H1 (cell line): ENCODE measurements around the gene RBFOX1. TPM values are rescaled to one million over a fixed set of nuclear protein-coding genes. Genes with fewer than 3 reads are reported as not detected.

ENCODE experiments used
- CEBPB ChIP-seq: IDR thresholded peaks from 2 replicates; pipeline ENCODE4 v1.6.1; 2012; ENCODE audit warnings: low read depth, low read length
- CHD7 ChIP-seq: fragments of 300-600 bp; sonication (generic); IDR thresholded peaks from 2 replicates; pipeline ENCODE4 v1.7.1; 2012; ENCODE audit warnings: low read length, moderate library complexity, mild to moderate bottlenecking, inconsistent platforms; ENCODE audit not compliant: insufficient replicate concordance
- CTCF ChIP-seq, 3 experiments: IDR thresholded peaks; 1 replicate in 2 of 3; 2 replicates in 1 of 3; pipeline versions ENCODE4 v1.5.1 to v1.6.1; 2011; ENCODE audit warnings: low read length in 3 of 3, mild to moderate bottlenecking in 3 of 3, inconsistent platforms in 2 of 3, low read depth in 1 of 3, moderate library complexity in 1 of 3; ENCODE audit not compliant: insufficient read depth in 1 of 3; ENCODE audit errors: control extremely low read depth in 1 of 3
- GABPA ChIP-seq: IDR thresholded peaks from 2 replicates; pipeline ENCODE4 v1.6.1; 2011; ENCODE audit warnings: mild to moderate bottlenecking, low read length, moderate library complexity, borderline replicate concordance; ENCODE audit not compliant: insufficient read depth
- KDM1A ChIP-seq: fragments of 200-600, 300-600 bp; sonication (generic); IDR thresholded peaks from 2 replicates; pipeline ENCODE4 v1.7.1; 2016; ENCODE audit warnings: mild to moderate bottlenecking, low read length, borderline replicate concordance
- RNF2 ChIP-seq: fragments of 200-900, 300-1000 bp; sonication (generic); IDR thresholded peaks from 2 replicates; pipeline ENCODE4 v1.7.1; 2016; ENCODE audit warnings: borderline replicate concordance, low read depth, mild to moderate bottlenecking, antibody characterized with exemption, low read length; ENCODE audit not compliant: poor library complexity, severe bottlenecking; ENCODE audit errors: missing control alignments
- SP2 ChIP-seq: IDR thresholded peaks from 2 replicates; pipeline ENCODE4 v1.6.1; 2012; ENCODE audit warnings: mild to moderate bottlenecking, low read length, inconsistent platforms
- TEAD4 ChIP-seq: IDR thresholded peaks from 2 replicates; pipeline ENCODE4 v1.6.1; 2012; ENCODE audit warnings: low read depth, low read length, inconsistent platforms, mixed read lengths
- polyA plus RNA-seq, 7 experiments: library from polyadenylated mRNA; depleted of rRNA in 3 of 7; stranded (reverse) in 5 of 7; unstranded in 2 of 7; fragments of >200 nt in 5 of 7; fragments of 200-250 nt in 2 of 7; gene quantifications; 1 replicate in 5 of 7; 2 replicates in 1 of 7; 4 replicates in 1 of 7; pipeline versions ENCODE4 v1.2.1 to v1.2.3, GENCODE V29; 2011 to 2013; ENCODE audit warnings: missing spikeins in 2 of 7, mixed read lengths in 2 of 7
- total RNA-seq: library from RNA; stranded (reverse); fragmentation: NEBNext Ultra II Directional; extraction: Animal tissue kit (Norgen Biotek cat#: 25700); gene quantifications from 2 replicates; pipeline ENCODE4 v1.2.1, GENCODE V29; 2021

Gene RBFOX1
- total and polyA plus RNA-seq, 2 of the 8 experiments (the other 6 are each of a cell fraction or from before 2014, with no cell fraction given) = 1.7 to 2.8 TPM

GRCh38 chr16:7513429-7513828 lies 180.8 kb downstream of the RBFOX1 start (continued):
- TF ChIP-seq CHD7 = no peak
- 0 out of 2 replicates have a peak, but pooled peaks have one; percentile 34 for TF ChIP-seq TEAD4
- peak; percentile 29; the same call in 1 of the 2 replicates for TF ChIP-seq SP2
- TF ChIP-seq RNF2 = no peak
- TF ChIP-seq GABPA = no peak
- TF ChIP-seq KDM1A = no peak
- peak; percentile 71; the same call in 1 of the 2 replicates for TF ChIP-seq CEBPB
- TF ChIP-seq CTCF (IDR thresholded peaks at IDR 0.05; ENCODE audit: control extremely low read depth in 1 of 3, insufficient read depth in 1 of 3, low read depth in 1 of 3, low read length in 3 of 3) = peak; percentile 17 to 69 (median 43)
